Right atrium auricular region (tissue), 2 donors: ENCODE data around the gene RYR1. TPM values are rescaled to one million over a fixed set of nuclear protein-coding genes. Genes with fewer than 3 reads are reported as not detected.
"Not testable (repeated sequence)": the region's sequence is repeated elsewhere in the genome, so short reads cannot be mapped to it uniquely, and the experiment has no call there.

Experiments
- DNase-seq: peaks from one replicate; pipeline ENCODE4 v3.0.0-alpha.2; 2019; ENCODE audit warnings: low spot score
- H3K27ac ChIP-seq, 2 donors: fragments of 200-600 bp; sonication (generic); 1 replicate in 1 of 2; 2 replicates in 1 of 2; pipeline ENCODE4 v1.5.1; 2016 to 2019
- H3K27me3 ChIP-seq, 2 donors: fragments of 200-600 bp; sonication (generic); one replicate each; pipeline versions ENCODE4 v1.5.1 to v1.6.0; 2017 to 2019
- H3K36me3 ChIP-seq: fragments of 200-600 bp; sonication (generic); one replicate; pipeline ENCODE4 v1.5.1; 2016
- H3K4me1 ChIP-seq, 2 donors: fragments of 200-600 bp; sonication (generic); one replicate each; pipeline versions ENCODE4 v1.5.1 to v1.6.0; 2017 to 2019
- H3K4me3 ChIP-seq, 2 donors: fragments of 200-600 bp; sonication (generic); 1 replicate in 1 of 2; 2 replicates in 1 of 2; pipeline ENCODE4 v1.5.1; 2017 to 2019; ENCODE audit warnings: mild to moderate bottlenecking in 1 of 2, moderate library complexity in 1 of 2
- H3K9me3 ChIP-seq, 2 donors: fragments of 200-600 bp; sonication (generic); one replicate each; pipeline ENCODE4 v1.5.1; 2019
- total RNA-seq, 2 donors: library from RNA; depleted of rRNA; stranded (reverse); fragments of >200 nt; gene quantifications; one replicate each; pipeline ENCODE4 v1.1.0, GENCODE V29; 2016
- TF ChIP-seq, protein P1 (sequence below), 2 donors: fragments of 200-600 bp; sonication (generic); IDR thresholded peaks; one replicate each; pipeline ENCODE4 v1.5.1; 2019; ENCODE audit warnings: antibody characterized with exemption in 2 of 2

RYR1 gene
- total RNA-seq, 2 donors from 2014 or later, result 0.33 to 1.7 TPM

DNA sequence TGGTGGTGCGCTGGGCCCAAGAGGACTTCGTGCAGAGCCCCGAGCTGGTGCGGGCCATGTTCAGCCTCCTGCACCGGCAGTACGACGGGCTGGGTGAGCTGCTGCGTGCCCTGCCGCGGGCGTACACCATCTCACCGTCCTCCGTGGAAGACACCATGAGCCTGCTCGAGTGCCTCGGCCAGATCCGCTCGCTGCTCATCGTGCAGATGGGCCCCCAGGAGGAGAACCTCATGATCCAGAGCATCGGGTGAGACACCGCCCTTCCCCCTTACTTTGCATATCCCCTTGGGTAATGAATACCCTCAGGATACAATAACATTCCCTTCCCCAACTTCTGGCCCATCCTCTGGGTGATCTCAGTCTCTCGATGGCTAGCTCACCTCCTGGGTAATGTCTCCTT is 60.9 kb downstream of the RYR1 start:
- no peaks in the 10 kb centered on the region for H3K4me1 ChIP-seq
- H3K27me3 ChIP-seq, result no peaks in the 10 kb centered on the region
- no peak overlapping the region for H3K27ac ChIP-seq
- H3K4me3 ChIP-seq, result no peak overlapping the region
- H3K36me3 ChIP-seq, result no peaks in the 10 kb centered on the region
- no peak for DNase-seq
- TF ChIP-seq, protein P1, sequence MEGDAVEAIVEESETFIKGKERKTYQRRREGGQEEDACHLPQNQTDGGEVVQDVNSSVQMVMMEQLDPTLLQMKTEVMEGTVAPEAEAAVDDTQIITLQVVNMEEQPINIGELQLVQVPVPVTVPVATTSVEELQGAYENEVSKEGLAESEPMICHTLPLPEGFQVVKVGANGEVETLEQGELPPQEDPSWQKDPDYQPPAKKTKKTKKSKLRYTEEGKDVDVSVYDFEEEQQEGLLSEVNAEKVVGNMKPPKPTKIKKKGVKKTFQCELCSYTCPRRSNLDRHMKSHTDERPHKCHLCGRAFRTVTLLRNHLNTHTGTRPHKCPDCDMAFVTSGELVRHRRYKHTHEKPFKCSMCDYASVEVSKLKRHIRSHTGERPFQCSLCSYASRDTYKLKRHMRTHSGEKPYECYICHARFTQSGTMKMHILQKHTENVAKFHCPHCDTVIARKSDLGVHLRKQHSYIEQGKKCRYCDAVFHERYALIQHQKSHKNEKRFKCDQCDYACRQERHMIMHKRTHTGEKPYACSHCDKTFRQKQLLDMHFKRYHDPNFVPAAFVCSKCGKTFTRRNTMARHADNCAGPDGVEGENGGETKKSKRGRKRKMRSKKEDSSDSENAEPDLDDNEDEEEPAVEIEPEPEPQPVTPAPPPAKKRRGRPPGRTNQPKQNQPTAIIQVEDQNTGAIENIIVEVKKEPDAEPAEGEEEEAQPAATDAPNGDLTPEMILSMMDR (IDR thresholded peaks at IDR 0.05), result no peak
- peaks cover 0 to 8% of the 10 kb centered on the region in 2 donors for H3K9me3 ChIP-seq

DNA sequence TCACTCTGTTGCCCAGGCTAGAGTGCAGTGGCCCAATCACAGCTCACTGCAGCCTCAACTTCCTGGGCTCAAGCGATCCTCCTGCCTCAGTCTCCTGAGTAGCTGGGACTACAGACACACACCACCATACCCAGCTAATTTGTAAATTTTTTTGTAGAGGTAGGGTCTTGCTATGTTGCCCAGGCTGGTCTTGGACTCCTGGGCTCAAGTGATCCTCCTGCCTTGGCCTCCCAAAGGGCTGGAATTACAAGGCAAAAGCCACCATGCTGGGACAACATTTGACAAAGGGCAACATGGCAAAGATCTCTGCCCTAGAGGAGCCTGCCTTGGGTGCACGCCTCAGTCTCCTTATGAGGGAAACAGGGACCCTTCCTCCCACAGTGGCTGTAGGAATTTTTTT is 61.9 kb downstream of the RYR1 start:
- not testable (repeated sequence) for H3K27ac ChIP-seq, H3K27me3 ChIP-seq, H3K4me1 ChIP-seq, H3K4me3 ChIP-seq, DNase-seq, H3K36me3 ChIP-seq, H3K9me3 ChIP-seq

DNA sequence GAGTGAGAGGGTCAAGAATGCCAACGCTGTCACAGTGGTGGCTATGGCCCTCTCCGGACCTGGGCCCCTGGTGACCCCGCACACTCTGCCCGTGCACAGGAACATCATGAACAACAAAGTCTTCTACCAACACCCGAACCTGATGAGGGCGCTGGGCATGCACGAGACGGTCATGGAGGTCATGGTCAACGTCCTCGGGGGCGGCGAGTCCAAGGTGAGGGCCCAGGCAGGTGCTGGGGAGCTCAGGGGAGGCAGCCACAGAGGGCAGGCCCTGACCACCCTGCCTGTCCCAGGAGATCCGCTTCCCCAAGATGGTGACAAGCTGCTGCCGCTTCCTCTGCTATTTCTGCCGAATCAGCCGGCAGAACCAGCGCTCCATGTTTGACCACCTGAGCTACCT is 62.6 kb downstream of the RYR1 start:
- H3K36me3 ChIP-seq, result no peaks in the 10 kb centered on the region
- no peak for DNase-seq
- H3K4me3 ChIP-seq, result no peak overlapping the region
- no peaks in the 10 kb centered on the region for H3K4me1 ChIP-seq
- no peaks in the 10 kb centered on the region for H3K27me3 ChIP-seq
- TF ChIP-seq, protein P1 (IDR thresholded peaks at IDR 0.05), result no peak
- H3K27ac ChIP-seq, result no peak overlapping the region
- peaks cover 0 to 6% of the 10 kb centered on the region in 2 donors for H3K9me3 ChIP-seq

DNA sequence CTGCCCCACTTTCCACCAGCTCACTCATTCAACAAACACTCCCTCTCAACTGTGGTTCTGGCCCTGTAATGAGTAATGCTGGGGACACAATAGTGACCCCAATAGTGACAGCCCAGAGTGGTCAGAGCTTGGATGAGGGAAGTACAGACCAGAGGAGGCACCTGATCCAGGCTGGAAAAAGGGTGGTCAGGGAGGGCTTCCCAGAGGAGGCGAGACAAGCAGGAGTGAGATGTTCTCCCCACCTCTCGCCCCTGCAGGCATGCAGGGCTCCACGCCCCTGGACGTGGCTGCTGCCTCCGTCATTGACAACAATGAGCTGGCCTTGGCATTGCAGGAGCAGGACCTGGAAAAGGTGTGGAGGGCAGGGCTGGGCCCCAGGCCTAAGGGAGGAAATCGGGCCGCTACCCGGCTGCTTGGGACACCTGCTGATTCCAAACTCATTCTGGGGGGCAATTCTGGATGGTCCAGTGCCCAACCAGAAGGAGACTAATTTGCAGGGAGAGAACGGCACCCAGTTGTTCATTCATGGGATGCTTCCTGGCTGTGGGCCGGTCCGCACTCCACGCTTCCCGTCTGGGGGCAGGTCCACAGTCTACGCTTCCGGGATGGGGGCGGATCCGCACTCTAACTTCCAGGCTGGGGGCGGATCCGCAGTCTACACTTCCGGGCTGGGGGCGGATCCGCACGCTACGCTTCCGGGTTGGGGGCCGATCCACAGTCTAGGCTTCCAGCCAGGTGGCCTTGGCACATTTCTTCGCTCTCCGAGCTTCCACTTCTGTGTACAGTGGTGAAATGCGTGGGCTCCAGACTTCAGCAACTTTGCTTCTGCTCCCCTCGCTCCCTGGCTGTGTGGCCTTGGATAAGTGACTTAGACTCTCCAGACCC is 63.4 kb downstream of the RYR1 start:
- Histone ChIP-seq H3K4me3 (no peak overlapping the region), H3K27ac (no peak overlapping the region), H3K27me3 (no peaks in the 10 kb centered on the region), H3K36me3 (no peaks in the 10 kb centered on the region), H3K4me1 (no peaks in the 10 kb centered on the region), H3K9me3 (no peaks in the 10 kb centered on the region)
- no peak for DNase-seq
- TF ChIP-seq, protein P1 (IDR thresholded peaks at IDR 0.05), result no peak

DNA sequence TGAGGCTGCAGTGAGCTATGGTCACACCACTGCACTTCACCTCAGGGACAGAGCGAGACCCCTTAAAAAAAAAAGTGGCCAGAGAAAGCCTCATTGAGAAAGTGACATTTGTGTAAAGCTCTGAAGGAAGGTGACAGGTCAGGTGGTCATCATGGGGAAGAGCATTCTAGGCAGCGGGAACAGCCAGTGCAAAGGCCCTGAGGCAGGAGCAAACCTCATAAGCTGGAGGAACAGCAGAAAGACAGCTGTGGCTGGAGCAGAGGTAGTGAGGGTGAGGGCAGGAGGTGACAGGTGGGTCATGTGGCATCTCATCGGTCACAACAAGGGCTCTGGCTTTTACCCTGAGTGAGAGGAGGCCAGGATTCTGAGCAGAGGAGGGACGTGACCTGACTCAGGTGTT is 64.4 kb downstream of the RYR1 start:
- Histone ChIP-seq H3K27me3 (no peaks in the 10 kb centered on the region), H3K4me1 (no peaks in the 10 kb centered on the region), H3K9me3 (no peaks in the 10 kb centered on the region), H3K27ac (no peak overlapping the region), H3K4me3 (no peak overlapping the region), H3K36me3 (no peaks in the 10 kb centered on the region)
- no peak for DNase-seq
- TF ChIP-seq, protein P1 (IDR thresholded peaks at IDR 0.05), result no peak

DNA sequence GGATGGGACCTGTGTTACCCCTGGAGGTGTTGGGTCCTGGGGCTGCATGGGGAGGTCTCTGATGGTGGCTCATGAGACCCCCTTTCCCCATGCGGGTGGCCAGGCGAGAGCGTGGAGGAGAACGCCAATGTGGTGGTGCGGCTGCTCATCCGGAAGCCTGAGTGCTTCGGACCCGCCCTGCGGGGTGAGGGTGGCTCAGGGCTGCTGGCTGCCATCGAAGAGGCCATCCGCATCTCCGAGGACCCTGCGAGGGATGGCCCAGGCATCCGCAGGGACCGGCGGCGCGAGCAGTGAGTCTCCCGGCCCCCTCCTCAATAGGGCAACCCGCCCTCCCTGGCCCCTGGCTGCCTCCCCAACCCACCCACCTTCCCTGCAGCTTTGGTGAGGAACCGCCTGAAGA is 66.0 kb downstream of the RYR1 start:
- DNase-seq, result no peak
- Histone ChIP-seq H3K27ac (no peak overlapping the region), H3K36me3 (no peaks in the 10 kb centered on the region), H3K4me1 (no peaks in the 10 kb centered on the region), H3K4me3 (no peak overlapping the region), H3K27me3 (no peaks in the 10 kb centered on the region), H3K9me3 (no peaks in the 10 kb centered on the region)
- TF ChIP-seq, protein P1 (IDR thresholded peaks at IDR 0.05), result no peak
